Stimulated activated CD8-positive, alpha-beta memory T cell treated with anti-CD3 and anti-CD28 coated beads, Interleukin-12 subunit alpha, Interleukin-12 subunit beta, amount 100 ng/mL, for 4 hours (primary cell): ENCODE results near the gene C1QL4.
"Not testable (repeated sequence)": the region's sequence is repeated elsewhere in the genome, so short reads cannot be mapped to it uniquely, and the experiment has no call there.

Experiments used
- DNase-seq: peaks from one replicate; pipeline ENCODE4 v3.0.0-alpha.2; 2020; ENCODE audit warnings: low read depth

Gene C1QL4

GRCh38 chr12:49333778-49334177, 3.2 kb downstream of the C1QL4 start:
- DNase-seq, result not testable (repeated sequence)

- no peak for DNase-seq
These were observed 4.1 kb downstream of the C1QL4 start for GRCh38 chr12:49332891-49333371.

GRCh38 chr12:49332441-49332861, 4.5 kb downstream of the C1QL4 start:
- DNase-seq, result no peak

- no peak for DNase-seq
These were observed 5.4 kb downstream of the C1QL4 start for GRCh38 chr12:49331380-49332222.

GRCh38 chr12:49330631-49331379, 6.2 kb downstream of the C1QL4 start:
- DNase-seq, result no peak

GRCh38 chr12:49330032-49330619, 6.9 kb downstream of the C1QL4 start:
- no peak for DNase-seq

GRCh38 chr12:49328816-49329215, 8.2 kb downstream of the C1QL4 start:
- DNase-seq, result no peak

GRCh38 chr12:49327887-49328286, 9.1 kb downstream of the C1QL4 start:
- DNase-seq, result no peak

- DNase-seq, result no peak
These were observed 9.6 kb downstream of the C1QL4 start for GRCh38 chr12:49327368-49327767.

- DNase-seq, result no peak
These were observed 11.4 kb downstream of the C1QL4 start for GRCh38 chr12:49325606-49326005.

GRCh38 chr12:49323524-49324097, 13.4 kb downstream of the C1QL4 start:
- no peak for DNase-seq

- peak; percentile 91 for DNase-seq
These were observed 14.1 kb downstream of the C1QL4 start, which contains the start of gene TROAP for GRCh38 chr12:49322708-49323523. TSS of gene TROAP (plus strand) at chr12:49323255. CDS start at chr12:49323609, 354 bp downstream.

- no peak for DNase-seq
These were observed 14.7 kb downstream of the C1QL4 start for GRCh38 chr12:49322367-49322707.

- DNase-seq, result not testable (repeated sequence)
These were observed 16.4 kb downstream of the C1QL4 start for GRCh38 chr12:49320411-49321103.

GRCh38 chr12:49317118-49317517, 19.9 kb downstream of the C1QL4 start:
- not testable (repeated sequence) for DNase-seq

- DNase-seq, result no peak
These were observed 22.2 kb downstream of the C1QL4 start for GRCh38 chr12:49314811-49315210.

GRCh38 chr12:49310451-49311000, 26.5 kb downstream of the C1QL4 start:
- not testable (repeated sequence) for DNase-seq

GRCh38 chr12:49309386-49309785, 27.6 kb downstream of the C1QL4 start:
- DNase-seq, result no peak

- DNase-seq, result no peak
These were observed 31.1 kb downstream of the C1QL4 start for GRCh38 chr12:49305762-49306510.

- DNase-seq, result no peak
These were observed 32.8 kb downstream of the C1QL4 start for GRCh38 chr12:49304161-49304560.
